Endothelial cell of umbilical vein (primary cell): ENCODE results near the gene MED29.
A peak's percentile ranks its signal among the peaks of the same experiment; 100 is the strongest.

ENCODE experiments used
- EZH2 ChIP-seq: IDR thresholded peaks from 2 replicates; pipeline ENCODE4 v1.6.1; 2012; ENCODE audit warnings: borderline replicate concordance, low read depth, mild to moderate bottlenecking, moderate library complexity, low read length, inconsistent platforms; ENCODE audit not compliant: severe bottlenecking
- JUN ChIP-seq: IDR thresholded peaks from 2 replicates; pipeline ENCODE4 v1.6.1; 2011; ENCODE audit warnings: borderline replicate concordance, low read depth; ENCODE audit not compliant: insufficient read length, insufficient read depth
- POLR2A ChIP-seq: IDR thresholded peaks from 2 replicates; pipeline ENCODE4 v1.6.1; 2012; ENCODE audit warnings: low read depth, mild to moderate bottlenecking, control low read depth, low read length
- POLR2AphosphoS5 ChIP-seq: IDR thresholded peaks from 2 replicates; pipeline ENCODE4 v1.6.1; 2012; ENCODE audit warnings: low read depth, mild to moderate bottlenecking, control low read depth, low read length, moderate library complexity; ENCODE audit not compliant: insufficient read depth
- TF ChIP-seq, protein P1 (sequence below), 2 donors: IDR thresholded peaks; 1 replicate in 1 of 2; 2 replicates in 1 of 2; pipeline ENCODE4 v1.5.1; 2011; ENCODE audit warnings: low read length in 2 of 2, mild to moderate bottlenecking in 2 of 2, moderate library complexity in 2 of 2, control low read depth in 1 of 2, inconsistent platforms in 1 of 2, low read depth in 1 of 2; ENCODE audit not compliant: insufficient read depth in 1 of 2; ENCODE audit errors: extremely low read depth in 1 of 2

GRCh38 chr19:39341719-39342604 lies 49.2 kb upstream of the MED29 start, which contains the start of gene SAMD4B:
- TF ChIP-seq, protein P1, sequence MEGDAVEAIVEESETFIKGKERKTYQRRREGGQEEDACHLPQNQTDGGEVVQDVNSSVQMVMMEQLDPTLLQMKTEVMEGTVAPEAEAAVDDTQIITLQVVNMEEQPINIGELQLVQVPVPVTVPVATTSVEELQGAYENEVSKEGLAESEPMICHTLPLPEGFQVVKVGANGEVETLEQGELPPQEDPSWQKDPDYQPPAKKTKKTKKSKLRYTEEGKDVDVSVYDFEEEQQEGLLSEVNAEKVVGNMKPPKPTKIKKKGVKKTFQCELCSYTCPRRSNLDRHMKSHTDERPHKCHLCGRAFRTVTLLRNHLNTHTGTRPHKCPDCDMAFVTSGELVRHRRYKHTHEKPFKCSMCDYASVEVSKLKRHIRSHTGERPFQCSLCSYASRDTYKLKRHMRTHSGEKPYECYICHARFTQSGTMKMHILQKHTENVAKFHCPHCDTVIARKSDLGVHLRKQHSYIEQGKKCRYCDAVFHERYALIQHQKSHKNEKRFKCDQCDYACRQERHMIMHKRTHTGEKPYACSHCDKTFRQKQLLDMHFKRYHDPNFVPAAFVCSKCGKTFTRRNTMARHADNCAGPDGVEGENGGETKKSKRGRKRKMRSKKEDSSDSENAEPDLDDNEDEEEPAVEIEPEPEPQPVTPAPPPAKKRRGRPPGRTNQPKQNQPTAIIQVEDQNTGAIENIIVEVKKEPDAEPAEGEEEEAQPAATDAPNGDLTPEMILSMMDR (IDR thresholded peaks at IDR 0.05; ENCODE audit: extremely low read depth in 1 of 2, insufficient read depth in 1 of 2, low read depth in 1 of 2, low read length in 2 of 2) = peak; percentile 53 to 84
- TF ChIP-seq POLR2A (peak; percentile 95), POLR2AphosphoS5 (peak; percentile 87), JUN (no peak), EZH2 (no peak)
